GM21423 (cell line): Measurements from ENCODE around the gene LAMTOR4.
"Not testable (repeated sequence)": the region's sequence is repeated elsewhere in the genome, so short reads cannot be mapped to it uniquely, and the experiment has no call there.

Experiments used
- ATAC-seq: cut with Tn5 transposase; IDR thresholded peaks from one replicate; pipeline ENCODE4 v1.9.1; 2021; ENCODE audit warnings: mild to moderate bottlenecking, moderate library complexity; ENCODE audit not compliant: unreplicated experiment

Gene LAMTOR4

DNA sequence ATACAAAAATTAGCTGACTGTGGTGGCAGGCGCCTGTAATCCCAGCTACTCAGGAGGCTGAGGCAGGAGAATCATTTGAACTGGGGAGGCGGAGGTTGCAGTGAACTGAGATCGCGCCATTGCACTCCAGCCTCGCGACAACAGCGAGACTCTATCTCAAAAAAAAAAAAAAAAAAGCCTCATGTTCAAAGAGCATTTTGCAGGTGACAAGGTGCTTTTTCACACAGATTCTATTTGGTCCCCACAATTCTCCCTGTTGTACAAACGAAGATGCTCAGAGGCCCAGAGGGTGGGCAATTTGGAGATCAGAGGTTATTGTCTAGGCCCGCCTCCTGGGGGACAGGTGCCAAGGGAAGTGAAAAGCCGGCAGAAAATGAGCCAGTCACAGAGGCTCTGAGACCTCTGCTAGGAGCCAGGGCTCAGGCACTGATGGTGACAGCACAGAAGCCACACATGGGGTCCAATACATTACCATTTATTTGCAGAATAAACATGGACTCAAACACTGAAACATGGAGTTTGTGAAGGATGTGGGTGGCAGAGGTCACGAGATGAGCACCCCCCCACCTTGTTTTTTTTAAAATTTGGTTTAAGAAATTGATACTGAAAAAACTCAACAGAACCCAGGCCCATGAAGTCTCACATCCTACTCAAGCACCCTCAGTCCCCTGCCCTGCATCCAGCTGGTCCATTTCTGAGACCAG, 20.6 kb downstream of the LAMTOR4 start:
- ATAC-seq = no peak

DNA sequence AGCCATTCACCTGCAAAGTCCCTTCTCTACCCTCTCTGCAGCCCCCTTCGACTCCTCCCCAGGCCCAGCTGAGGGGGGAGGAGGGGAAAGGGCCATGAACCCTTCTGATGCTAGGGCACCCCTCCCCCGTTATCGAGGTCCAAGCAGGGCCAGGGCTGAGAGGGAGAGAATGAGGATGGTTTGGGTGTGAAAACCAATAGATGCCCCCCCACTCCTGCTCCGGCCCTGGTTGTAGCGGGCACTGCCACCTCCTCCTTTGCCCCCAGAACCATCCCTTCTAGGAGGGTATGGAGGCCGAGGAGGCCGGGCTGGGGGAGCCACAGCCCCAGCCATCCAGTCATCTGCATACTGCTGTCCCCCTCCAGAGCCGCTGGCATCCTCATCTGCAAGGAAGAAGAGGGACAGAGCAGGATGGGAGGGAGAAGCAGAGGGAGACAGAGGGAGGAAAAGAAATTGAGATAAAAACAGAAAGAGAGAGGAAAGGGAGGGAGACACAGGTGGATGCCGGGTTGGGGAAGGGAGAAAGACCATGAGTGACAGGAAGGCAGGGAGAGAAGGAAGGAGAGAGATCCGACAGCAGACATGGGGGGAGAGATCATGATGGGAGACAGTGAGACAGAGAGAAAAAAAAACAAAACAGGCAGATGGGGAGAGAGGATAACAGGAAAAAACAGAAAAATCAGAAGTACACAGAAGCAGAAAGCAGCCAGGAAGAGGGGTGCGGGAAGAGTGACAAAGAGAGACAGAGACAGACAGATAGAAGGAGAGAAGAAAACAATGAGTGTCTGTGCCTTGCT, 21.6 kb downstream of the LAMTOR4 start:
- no peak for ATAC-seq

DNA sequence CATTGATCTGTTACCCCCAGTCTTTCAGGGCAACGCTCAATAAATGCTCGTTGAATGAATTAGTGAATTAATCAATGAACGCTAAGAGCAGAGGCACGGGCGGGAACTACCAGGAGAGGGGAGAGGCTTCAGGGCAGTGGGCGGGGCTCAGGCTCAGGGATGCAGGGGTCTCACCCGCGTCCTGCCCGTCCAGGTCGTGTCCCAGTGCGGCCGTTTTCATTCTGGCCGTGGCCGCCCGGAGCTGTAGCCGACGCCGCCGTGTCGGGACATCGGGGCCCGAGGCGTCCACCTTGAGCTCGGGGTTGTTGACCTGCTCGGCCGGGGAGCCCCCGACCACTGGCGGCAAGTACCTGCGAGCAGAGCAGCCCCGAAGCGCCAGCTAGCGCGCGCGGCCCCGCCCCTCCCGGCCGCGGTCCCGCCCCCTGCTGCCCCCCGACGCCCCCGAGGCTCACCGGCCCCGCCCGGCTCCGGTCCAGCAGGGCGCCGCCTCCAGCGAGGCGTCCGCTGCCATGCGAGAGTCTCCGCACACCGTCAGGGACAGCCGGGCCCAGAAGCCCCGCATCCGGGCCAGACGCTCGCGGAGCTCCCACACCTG, 22.5 kb downstream of the LAMTOR4 start:
- no peak for ATAC-seq

DNA sequence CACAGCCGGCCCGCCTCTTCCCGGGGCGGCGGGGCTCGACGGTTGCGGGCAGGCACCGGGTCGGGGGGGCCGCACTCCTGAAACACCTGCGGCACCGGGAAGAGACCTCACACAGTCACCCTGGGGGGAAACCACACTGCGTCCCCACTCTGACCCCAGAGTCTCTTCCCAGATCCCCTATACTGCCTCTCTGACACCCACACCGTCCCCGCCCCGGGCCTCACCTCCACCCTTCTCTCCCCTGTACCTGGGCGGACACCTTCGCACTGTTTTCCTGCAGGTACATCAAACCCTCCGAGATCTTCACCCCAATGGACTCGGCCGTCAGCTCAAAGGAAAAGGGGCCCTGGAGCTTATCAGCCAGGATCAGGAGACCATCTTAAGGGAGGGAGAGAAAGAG, 23.1 kb downstream of the LAMTOR4 start:
- ATAC-seq = no peak

DNA sequence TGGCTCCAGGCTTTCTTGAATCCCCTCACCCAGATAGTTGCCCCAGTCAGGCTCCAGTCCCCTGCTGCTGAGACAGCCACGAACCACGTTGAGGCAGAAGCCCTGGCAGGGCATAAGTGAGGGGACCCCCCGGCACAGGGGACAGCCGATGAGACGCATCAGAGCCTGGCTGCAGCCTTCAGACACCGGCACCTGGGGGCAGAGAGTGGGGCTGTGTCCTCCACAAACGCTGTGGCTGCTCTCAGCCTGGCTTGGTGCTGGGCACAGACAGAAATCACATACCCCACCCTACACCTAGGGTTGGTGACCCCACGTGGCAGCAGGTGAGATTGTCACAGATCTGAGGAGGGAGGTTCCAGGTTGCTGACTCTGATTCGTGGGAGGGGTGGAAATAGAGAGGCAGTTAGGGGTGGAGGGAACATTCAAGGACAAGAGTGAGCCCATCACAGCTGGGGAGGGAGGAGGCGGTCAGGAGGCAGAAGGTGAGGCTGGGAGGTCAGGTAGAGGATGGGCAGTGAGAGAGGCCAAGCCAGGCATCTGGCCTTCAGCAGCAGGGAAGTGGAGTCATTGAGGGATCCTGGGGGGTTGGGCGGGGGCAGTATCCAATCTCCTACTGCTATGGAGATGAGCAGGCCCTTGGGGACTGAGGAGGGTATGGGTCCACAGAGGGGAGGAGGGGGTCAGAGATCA, 25.2 kb downstream of the LAMTOR4 start:
- ATAC-seq = no peak

DNA sequence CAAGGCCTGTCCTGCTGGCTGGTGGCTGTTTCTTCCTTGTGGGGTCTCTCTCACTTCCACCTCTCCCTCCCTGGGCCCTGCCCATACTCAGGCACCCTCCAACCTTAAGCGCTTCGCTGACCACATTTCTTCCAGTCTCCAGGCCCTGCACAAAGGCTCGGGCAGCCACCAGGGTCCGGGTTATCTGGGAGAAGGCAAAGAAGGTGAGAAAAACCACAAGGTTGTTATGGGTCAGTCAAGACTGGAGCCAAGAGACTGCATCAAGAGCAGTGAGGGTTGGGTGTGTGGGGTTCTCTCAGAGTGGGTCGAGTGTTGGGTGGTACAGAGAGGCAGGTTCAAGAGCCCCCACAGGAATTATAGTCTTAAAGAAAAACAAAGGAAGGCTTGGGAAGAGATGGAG, 25.9 kb downstream of the LAMTOR4 start:
- no peak for ATAC-seq

DNA sequence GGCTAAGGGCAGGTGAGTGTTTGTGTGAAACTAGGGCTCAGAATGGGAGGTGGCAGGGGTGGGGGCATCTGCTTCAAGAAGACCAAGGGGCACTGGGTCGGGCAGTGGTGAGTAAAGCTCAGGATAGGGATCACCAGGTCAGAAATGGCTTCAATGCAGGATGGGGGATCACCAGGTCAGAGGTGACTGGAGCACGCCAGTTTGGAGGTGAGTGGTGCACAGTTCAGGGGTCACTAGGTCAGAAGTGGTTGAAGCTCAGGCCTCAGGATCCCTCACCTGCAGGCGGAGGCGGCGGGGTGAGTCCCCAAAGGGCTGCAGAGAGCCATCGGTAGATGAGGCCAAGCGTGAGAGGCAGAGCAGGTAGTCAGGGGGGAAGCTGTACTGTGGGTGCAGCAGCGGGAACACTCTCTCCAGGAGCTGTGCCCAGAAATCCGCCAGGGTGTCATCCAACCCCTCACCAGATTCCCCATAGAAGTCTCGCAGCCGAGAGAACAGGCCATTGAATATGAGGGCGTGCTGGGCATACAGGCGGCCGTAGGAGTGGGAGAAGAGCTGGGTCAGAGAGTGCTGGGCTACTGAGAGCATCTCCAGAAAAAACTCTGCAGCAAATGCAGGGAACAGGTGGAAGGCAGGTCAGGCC, 26.7 kb downstream of the LAMTOR4 start:
- ATAC-seq = no peak

DNA sequence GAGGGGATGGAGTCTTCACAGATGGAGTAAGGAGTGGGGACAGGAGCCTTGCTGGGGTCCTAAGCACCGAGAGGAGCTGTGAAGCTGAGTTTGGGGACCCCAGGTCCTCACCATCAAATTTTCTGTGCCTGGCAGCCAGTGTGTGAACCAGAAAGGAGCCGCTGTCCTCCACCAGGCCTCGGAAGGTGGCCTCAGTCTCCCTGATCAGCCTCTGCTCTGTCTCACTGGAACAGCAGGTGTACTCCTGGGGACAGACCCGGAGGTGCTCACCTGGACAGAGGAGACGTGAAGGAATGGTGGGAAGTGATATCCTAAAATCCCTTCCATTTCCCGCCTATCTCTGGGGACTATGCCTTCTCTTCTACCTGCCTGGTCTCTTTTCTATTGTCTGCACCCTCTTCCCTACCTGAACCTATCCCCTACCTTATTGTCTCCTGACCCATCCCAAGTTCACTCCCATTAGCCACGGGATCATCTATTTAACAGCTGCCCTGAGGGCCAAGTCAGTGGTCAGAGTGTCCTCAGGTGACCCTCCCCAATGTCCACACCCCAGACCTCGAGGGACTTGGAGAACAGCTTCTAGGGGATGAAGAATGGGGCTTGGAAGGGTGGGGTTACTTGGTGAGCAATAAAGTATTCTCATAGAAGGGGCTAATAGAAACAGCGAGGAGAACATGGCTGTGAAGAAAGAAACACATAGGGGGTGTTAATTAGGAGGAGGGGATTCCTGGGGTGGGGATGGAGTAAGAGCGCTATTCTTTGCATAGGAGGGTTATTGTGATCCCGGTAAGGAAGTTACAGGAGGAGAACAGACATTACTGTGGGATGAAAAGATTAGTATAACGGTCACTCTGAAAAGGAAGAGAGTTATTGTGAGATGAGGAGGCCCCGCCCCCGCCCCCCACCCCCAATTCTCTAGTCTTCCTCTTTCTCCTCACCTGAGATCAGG, 27.7 kb downstream of the LAMTOR4 start:
- no peak for ATAC-seq

DNA sequence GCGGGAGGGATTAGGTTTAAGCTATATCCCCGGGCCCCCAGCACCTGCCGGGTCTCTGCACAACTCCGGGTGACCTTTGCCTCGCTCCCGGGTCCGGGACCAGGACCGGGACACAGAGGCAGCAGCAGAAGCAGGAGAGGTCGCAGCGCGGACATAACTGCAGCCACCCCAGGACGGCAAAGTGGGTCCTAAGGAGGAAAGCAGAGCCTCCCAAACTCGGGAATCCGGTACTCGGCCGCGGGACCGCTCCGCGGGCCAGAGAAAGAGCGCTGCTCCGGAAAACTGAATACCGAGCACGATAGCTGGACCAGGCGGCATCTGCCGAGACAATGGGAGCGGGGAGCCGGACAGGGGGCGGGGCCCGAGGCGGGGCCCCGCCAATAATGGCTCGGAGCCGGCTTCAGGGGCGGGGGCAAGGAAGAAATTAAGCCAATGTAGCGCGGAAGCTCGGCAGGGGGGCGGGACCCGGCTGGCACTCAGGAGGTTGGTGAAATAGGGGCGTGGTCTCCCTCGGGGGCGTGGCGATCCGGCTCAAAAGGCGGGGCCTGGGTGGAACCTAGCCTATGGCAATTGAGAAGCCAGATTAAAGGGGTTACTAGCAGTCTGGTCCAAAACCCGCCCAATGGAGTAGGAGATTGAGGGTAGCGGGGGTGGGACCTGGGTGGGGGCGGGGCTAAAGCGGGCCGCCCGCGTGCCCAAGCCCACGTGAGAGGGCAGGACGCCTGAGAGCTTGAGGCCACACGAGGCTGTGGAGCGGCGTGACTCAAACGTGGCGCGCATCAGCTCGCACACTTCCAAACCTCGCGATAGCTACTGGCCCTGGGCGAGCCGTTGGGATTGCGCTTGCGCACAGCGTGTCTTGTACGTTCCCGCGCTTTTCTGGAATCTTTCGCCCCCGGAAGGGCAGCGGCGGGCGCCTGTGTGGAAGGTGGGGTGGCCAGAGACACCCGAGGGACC, 28.6 kb downstream of the LAMTOR4 start, which contains the start of the genes GPC2 and STAG3:
Gene GPC2 (minus strand): TSS at position 337 of the 957 bp plus-strand sequence. CDS start 182 bp downstream, at position 155.
Gene STAG3 (plus strand): TSS at position 874 of the 957 bp plus-strand sequence. CDS start 2,639 bp downstream, outside the sequence.
- peak; percentile 91 for ATAC-seq

DNA sequence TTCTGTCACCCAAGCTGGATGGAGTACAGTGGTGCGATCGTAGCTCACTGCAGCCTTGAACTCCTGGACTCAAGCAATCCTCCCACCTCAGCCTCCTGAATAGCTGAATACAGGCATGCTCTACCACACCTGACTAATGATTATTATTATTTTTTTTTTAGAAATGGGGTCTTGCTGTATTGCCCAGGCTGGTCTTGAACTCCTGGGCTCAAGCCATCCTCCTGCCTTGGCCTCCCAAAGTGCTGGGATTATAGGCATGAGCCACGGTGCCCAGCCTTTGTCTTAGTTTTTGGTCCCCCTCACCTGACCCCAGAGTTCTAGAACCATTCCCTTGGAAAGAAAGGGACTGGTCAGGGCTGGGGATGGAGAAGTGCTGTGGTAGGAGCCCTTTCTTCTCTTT, 31.4 kb downstream of the LAMTOR4 start:
- not testable (repeated sequence) for ATAC-seq

DNA sequence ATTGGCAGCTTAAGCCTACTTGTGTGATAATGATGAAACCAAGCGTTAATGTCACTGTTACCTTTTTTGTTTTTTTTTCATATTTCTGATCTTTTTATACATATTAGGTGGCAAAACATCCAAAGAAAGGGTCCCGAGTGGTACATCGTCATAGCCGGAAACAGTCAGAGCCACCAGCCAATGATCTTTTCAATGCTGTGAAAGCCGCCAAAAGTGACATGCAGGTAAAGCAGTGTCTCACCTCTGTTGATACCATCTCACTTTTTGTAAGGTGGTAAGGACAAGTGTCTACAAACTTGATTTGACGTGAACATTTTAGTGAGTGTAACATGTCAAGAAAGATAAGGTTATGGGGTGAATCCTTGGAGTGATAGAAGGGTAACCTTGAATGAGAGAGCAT, 33.9 kb downstream of the LAMTOR4 start:
- not testable (repeated sequence) for ATAC-seq

DNA sequence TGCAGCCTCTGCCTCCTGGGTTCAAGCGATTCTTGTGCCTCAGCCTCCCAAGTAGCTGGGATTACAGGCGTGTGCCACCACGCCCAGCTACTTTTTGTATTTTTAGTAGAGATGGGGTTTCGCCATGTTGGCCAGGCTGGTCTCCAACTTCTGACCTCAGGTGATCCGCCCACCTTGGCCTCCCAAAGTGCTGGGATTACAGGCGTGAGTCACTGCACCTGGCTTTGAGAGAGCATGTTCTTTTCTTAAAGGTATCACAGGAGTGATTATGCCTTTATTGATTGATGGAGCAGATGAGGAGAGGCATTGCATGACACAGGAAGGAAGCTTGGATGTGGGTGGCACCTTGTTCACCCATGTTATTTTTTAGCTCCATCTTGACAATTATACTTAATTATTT, 34.4 kb downstream of the LAMTOR4 start:
- ATAC-seq = not testable (repeated sequence)

DNA sequence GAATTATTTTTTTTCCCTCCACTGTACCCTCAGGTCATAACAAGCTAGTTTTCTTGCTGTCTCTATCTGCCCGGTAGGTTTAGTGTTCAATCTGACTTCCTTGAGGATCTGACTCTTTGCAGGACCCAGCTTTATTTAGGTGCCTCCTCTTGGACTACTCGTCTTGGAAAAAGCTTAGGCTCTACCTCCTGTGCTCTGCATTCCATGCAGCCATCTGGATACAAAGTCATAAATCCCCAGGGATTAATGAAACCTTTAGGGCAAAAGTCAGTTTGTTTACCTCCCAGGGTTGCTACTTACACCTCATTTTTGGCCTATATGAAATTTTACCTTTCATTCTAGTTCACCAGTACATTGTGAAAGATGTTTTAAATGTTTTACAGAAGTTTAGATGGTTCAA, 37.0 kb downstream of the LAMTOR4 start:
- ATAC-seq = no peak

DNA sequence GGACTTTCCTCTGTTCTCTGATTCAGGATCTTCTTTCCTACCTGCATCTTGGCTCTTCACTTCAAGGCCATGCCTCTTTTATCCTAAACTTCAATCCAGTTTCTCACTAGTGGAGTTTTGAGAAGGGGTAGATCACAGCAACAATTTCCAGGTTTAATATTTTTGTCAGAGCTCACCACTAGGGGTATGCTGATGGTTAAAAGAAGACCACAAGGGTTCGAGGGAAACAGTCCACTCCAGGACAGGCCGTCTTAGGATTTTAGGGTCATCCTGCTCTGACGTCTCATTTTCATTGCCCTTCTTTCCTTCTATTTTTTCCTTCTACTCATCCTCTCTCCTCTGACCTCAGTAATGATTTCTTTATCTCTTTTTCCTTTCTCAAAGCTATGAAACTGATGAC, 40.3 kb downstream of the LAMTOR4 start:
- no peak for ATAC-seq

DNA sequence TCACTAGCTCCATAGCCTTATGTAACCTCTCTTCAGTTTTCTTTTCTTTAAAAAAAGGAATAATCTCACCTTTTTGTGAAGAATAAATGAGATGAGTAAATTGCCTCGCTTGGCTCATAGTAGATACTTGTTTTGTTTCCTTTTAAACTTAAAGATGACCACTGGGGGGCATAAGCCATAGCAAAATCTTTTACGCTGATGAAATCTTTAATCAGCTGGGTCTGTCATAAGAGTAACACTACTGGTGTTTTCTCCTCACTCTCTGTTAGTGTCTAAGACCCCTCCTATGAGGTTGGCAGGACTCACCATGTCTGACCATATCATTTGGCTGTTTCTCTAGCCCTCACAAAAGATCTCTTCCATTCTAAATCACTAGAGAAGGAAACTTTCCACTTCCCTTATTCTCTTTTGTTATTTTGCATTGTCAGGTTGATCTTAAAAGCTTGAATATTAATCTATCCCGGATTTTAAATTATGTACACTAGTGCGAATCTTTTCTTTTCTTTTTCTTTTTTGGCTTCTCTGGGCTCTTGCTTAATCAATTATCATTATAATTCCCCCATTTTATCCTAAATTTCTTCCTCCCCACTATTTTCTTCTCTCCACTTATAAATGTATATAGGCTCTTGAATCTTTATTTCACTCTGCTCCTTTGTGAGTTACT, 41.5 kb downstream of the LAMTOR4 start:
- ATAC-seq = no peak

DNA sequence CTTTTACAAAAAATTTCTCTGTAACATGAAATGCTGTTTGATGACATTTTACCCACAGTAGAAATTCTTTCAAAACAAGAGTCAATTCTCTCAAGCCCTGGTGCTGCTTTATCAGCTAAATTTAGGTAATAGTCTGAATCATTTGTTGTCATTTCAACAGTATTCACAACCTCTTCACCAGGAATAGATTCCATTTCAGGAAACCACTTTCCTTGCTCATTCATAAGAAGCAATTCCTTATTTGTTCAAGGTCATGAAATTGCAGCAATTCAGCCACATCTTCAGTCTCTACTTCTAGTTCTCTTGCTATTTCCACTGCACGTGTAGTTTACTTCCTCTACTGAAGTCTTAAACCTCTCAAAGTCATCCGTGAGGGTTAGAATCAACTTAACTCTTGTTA, 43.1 kb downstream of the LAMTOR4 start:
- no peak for ATAC-seq

DNA sequence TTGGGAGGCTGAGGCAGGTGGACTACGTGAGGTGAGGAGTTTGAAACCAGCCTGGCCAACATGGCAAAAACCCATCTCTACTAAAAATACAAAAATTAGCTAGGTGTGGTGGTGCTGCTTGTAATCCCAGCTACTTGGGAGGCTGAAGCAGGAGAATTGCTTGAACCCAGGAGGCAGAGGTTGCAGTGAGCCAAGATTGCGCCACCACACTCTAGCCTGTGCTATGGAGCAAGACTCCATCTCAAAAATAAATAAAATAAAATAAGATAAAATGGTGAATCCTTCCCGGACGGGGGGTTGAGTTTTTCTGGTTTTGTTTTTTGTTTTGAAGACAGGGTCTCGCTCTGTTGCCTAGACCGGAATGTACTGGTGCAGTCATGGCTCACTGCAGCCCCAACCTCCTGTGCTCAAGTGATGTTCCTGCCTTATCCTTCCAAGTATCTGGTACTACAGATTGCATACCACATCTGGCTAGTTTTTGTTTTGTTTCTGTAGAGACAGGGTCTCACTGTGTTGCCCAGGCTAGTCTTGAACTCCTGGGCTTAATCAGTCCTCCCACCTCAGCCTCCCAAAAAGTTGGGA, 43.7 kb downstream of the LAMTOR4 start:
- ATAC-seq = not testable (repeated sequence)

DNA sequence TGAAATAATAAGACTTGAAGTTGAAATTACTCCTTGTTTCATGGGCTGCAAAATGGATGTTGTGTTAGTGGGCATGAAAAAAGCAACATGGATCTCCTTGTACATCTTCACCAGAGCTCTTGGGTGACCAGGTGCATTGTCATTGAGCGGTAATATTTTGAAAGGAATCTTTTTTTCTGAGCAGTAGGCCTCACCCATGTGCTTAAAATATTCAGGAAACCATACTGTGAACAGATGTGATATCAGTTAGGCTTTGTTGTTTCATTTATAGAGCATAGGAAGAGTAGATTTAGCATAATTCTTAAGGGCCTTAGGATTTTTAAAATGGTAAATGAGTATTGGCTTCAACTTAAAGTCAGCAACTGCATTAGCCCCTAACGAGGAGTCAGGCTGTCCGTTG, 44.3 kb downstream of the LAMTOR4 start:
- no peak for ATAC-seq
